ENCODE data around the gene METTL24. TPM values are rescaled to one million over a fixed set of nuclear protein-coding genes. Genes with fewer than 3 reads are reported as not detected.

METTL24 gene
- total RNA-seq, 1 experiment from 2014 or later = 0.61 TPM

- Mint-ChIP-seq H3K9me3 (no peaks in the 10 kb centered on the region), H3K27ac (no peak overlapping the region)
- WGBS (ENCODE audit: extremely low coverage, insufficient read length, low lambda C conversion rate) = no CpG with 5 or more reads among the region's 7 CpGs
Observed at GRCh38 chr6:110340392-110340965, 17.7 kb downstream of the METTL24 start.

More at GRCh38 chr6:110340392-110340965, 17.7 kb downstream of the METTL24 start:
- no peak overlapping the region for H3K27ac ChIP-seq (ENCODE audit: insufficient read length, low read depth, low read length)
- no peak overlapping the region for H3K4ac ChIP-seq (ENCODE audit: low read depth, low read length)
- no peak overlapping the region for H2BK120ac ChIP-seq (ENCODE audit: low read depth, low read length, poor library complexity, severe bottlenecking)
- H3K23me2 ChIP-seq (ENCODE audit: insufficient read length, low read depth, low read length, poor library complexity, severe bottlenecking) = no peaks in the 10 kb centered on the region
- no peak overlapping the region for H2BK5ac ChIP-seq (ENCODE audit: insufficient read length, low read length)
- H2BK12ac ChIP-seq (ENCODE audit: insufficient read length, low read depth, low read length) = no peak overlapping the region
- no peak overlapping the region for H2AFZ ChIP-seq (ENCODE audit: low read length)
- no peaks in the 10 kb centered on the region for H3K9me3 ChIP-seq (ENCODE audit: control insufficient read depth, low read depth, low read length)
- H3T11ph ChIP-seq (ENCODE audit: low read length) = no peak overlapping the region
- H3K23ac ChIP-seq (ENCODE audit: insufficient read length, low read depth, low read length) = no peak overlapping the region
- H3K4me3 Mint-ChIP-seq = no peak overlapping the region
- H3K14ac ChIP-seq (ENCODE audit: insufficient read depth, low read length) = no peak overlapping the region
- no peak overlapping the region for H2BK20ac ChIP-seq (ENCODE audit: low read depth, low read length, poor library complexity, severe bottlenecking)
- no peaks in the 10 kb centered on the region for H3K4me1 ChIP-seq (ENCODE audit: insufficient read depth, low read length)
- no peaks in the 10 kb centered on the region for H3K79me1 ChIP-seq (ENCODE audit: insufficient read depth, low read depth, low read length, poor library complexity, severe bottlenecking)
- no peak overlapping the region for H3K4me2 ChIP-seq (ENCODE audit: insufficient read depth, insufficient read length, low read length)
- H4K91ac ChIP-seq (ENCODE audit: insufficient read length, low read depth, low read length) = no peak overlapping the region
- H3K27me3 Mint-ChIP-seq (ENCODE audit: low read depth) = peaks cover 2% of the 10 kb centered on the region; the same call in 1 of the 2 replicates
- no peaks in the 10 kb centered on the region for H3K79me2 ChIP-seq (ENCODE audit: insufficient read depth, low read length)
- no peak overlapping the region for H3K56ac ChIP-seq (ENCODE audit: insufficient read length, low read depth, low read length)
- H2AK5ac ChIP-seq (ENCODE audit: insufficient read length, low read length) = no peak overlapping the region
- H3K9ac ChIP-seq (ENCODE audit: extremely low read depth, insufficient read length, low read length) = no peak overlapping the region
- no peak for DNase-seq
- TF ChIP-seq CTCF (conservative IDR thresholded peaks at IDR 0.05) = no peak
- H3K18ac ChIP-seq (ENCODE audit: insufficient read length, low read depth, low read length) = no peak overlapping the region
- H4K20me1 ChIP-seq (ENCODE audit: control insufficient read depth, insufficient read depth, insufficient read length) = no peaks in the 10 kb centered on the region
- no peak overlapping the region for H2BK15ac ChIP-seq (ENCODE audit: low read depth, low read length)
- H4K5ac ChIP-seq (ENCODE audit: insufficient read length, low read depth, low read length) = no peak overlapping the region
- no peak overlapping the region for H4K8ac ChIP-seq (replicated peaks; ENCODE audit: insufficient read length, low read depth, low read length)
- H3K36me3 Mint-ChIP-seq (ENCODE audit: insufficient read depth in 1 of 3, low read depth in 3 of 3) = no peaks in the 10 kb centered on the region; a peak in 1 of 7 replicates
- H3K27me3 ChIP-seq (ENCODE audit: insufficient read depth, low read length) = no peaks in the 10 kb centered on the region
- peaks cover 11 to 12% of the 10 kb centered on the region in 2 experiments for H3K4me1 Mint-ChIP-seq

All from H9 (cell line).